Cortex of kidney (tissue), 1 donor: Measurements from ENCODE around the gene FAM78A.

ENCODE experiments used
- DNase-seq: peaks from one replicate; lab custom pipeline; 2025; lab: John Stamatoyannopoulos, UW

FAM78A gene, protein sequence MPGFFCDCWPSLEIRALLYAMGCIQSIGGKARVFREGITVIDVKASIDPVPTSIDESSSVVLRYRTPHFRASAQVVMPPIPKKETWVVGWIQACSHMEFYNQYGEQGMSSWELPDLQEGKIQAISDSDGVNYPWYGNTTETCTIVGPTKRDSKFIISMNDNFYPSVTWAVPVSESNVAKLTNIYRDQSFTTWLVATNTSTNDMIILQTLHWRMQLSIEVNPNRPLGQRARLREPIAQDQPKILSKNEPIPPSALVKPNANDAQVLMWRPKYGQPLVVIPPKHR

DNA sequence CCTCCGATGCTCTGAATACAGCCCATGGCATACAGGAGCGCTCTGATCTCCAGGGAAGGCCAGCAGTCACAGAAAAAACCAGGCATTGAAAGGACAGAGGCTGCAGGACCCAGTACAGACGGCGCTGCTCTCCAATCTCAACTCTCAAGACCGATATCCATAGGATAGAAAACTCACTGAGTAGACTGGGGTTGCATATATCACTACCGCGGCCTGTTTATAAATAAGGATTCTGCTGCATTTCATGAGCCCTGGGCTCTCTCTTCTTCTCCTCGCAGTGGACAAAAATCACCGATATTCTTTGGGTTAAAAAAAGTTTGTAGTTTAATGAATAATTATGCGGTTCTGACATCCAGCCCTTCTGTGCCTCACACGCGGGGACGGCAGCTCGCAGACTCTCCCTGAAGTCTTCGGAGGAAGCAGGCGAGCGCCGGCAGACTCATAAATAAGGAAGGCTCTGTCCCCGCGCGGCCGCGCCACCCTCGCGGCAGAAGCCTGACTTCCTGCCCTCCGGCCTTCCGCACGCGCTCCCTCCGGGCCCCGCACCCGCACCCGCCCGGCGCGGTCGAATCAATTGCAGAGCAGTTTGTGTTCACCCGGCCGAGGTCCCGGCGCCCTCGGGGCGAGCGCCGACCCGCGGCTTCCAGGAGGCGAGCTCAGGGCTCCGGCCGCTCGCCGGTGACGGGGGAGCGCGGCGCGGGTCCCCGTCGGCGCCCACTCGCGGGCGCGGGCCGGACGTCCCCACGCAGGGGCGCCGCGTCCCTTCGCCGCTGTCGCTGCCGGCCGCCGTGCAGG, at the start of gene FAM78A:
Gene FAM78A (minus strand): TSS at position 417 of the 795 bp plus-strand sequence. CDS start 331 bp downstream, at position 86.
- no peak for DNase-seq

DNA sequence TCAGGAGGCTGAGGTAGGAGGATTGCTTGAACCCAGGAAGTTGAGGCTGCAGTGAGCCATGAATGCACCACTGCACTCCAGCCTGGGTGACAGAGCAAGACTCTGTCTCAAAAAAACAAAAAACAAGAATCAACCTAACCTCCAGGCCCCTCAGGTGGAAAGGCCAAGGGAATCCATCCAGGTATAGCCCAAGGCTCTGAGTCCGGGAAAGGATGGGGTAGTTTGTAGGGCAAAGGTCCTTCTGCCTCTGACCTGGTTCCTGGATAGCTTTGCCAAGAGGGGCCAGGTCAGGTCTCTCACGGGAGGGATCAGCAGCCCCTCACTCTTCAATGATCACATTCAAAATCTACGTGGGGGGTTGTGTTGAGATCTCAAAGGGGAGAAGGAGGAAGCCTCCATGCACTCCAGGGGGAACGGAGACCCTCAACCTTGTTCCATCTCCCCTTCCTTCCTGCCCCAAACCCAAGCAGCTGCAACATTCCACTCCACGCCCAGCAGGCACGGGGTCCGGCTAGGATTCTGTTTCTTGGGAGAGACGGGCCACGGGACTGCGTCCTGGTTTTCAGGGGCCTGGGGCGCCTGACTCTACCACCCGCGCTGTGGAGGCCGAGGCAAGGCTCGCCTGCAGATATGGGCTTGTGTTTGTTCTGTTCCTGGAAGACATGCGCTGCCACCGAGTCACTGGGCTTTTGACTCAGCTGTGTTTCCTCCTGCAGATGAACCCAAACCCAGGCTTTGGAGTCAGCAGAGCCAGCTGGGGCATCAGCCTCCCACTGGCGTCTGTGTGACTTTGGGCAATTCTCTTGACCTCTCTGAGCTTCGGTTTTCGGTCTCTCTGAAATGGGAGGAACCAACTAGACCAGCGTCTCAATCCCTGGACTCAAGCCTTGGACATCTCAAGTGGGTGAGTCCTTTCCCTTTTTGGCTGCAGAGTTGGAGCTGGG, 48.7 kb upstream of the FAM78A start:
- no peak for DNase-seq

DNA sequence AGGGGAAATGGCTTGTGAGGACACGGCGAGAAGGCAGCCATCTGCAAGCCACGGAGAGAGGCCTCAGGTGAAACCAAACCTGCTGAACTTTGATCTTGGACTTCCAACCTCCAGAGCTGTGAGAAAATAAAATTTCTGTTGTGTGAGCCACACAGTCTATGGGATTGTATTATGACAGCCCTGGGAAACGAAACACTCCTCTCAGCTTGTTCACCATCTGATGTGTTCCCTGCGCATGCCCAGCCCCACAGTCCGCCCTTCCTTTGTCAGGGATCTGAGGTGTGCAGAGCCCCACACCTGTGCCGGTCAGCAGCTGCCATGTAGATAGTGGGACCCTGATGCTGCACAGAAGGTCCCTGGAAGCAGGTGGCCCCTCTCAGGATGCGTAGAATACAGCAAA, 47.3 kb upstream of the FAM78A start:
- no peak for DNase-seq

DNA sequence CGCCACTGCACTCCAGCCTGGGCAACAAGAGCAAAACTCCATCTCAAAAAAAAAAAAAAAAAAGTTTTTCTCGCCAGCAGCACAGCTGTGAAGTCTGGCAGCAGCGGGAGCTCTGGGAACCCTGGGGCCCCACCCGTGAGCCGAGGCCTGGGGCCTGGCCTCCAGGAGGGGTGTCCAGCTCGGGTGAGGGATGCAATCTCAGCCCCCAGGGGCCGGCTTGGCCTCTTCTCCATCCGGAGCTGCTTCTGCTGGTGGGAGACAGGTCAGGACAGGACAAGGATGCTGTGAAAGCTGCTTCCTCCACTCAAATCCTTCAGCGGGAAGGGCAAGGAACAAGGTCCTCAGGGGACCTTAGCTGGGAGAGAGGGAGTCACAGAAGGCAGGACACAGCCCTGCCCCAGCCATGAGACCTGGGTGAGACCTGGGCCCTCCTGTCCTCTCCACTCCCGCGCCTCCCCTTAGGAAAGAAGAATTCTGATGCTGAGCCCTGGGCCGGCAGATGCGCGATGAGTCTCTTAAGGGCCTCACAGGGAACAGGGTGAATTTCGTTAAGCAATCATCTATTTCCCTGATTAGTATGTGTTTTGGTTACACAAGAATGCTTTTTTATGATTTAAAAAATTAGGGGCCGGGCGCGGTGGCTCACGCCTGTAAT, 43.8 kb upstream of the FAM78A start:
- no peak for DNase-seq

DNA sequence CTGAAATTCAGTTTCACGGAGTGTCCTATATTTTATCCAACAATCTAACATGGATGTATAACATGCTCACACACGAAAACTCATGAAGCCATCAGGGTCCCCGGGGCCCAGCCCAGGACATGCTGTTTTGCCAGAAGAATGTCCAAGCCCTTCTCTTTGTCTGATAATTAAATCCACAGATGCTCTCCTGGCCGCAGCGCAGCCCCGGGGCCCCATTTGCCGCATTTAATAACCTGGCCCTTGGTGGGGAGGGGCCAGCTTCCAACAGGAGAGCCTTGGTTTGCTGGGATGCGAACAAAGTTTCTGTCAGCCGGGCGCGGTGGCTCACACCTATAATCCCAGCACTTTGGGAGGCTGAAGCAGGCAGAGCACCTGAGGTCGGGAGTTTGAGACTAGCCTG, 43.2 kb upstream of the FAM78A start:
- no peak for DNase-seq

DNA sequence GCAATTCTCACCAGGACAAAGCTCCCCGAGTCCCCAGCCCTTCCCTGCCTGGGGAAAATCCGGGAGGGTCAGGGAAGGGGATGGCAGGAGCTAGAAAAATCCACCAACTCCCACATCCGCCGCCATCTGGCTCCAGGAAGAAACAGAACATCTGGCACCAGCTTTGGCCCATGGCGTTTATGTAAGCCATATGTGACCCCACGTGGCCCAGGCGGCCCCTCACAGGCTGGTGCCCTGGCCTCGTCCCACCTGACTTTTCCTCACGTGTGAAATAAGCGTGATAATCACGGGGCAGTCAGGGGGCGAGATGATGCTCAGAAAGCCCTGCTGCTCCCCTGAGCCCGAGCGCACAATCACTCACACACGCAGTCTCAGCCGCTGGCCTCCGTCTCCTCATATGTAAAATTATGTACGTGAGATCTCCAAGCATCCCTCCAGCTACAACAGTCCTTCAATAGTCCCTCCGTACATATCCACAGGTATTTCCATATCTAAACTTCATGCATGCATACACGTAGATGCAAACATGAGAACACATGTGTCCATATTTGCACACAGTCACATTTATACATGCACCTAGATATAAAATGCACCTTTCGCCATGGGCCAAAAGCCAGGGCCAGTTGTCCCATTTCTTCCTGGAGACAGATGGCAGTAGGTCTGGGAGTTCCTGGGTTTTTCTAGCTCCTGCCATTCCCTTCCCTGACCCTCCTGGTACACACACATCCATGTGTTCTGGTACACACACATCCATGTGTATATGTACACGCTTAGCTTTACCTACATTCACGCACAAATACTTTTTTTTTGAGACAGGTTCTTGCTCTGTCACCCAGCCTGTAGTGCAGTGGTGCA, 42.1 kb upstream of the FAM78A start:
- no peak for DNase-seq

DNA sequence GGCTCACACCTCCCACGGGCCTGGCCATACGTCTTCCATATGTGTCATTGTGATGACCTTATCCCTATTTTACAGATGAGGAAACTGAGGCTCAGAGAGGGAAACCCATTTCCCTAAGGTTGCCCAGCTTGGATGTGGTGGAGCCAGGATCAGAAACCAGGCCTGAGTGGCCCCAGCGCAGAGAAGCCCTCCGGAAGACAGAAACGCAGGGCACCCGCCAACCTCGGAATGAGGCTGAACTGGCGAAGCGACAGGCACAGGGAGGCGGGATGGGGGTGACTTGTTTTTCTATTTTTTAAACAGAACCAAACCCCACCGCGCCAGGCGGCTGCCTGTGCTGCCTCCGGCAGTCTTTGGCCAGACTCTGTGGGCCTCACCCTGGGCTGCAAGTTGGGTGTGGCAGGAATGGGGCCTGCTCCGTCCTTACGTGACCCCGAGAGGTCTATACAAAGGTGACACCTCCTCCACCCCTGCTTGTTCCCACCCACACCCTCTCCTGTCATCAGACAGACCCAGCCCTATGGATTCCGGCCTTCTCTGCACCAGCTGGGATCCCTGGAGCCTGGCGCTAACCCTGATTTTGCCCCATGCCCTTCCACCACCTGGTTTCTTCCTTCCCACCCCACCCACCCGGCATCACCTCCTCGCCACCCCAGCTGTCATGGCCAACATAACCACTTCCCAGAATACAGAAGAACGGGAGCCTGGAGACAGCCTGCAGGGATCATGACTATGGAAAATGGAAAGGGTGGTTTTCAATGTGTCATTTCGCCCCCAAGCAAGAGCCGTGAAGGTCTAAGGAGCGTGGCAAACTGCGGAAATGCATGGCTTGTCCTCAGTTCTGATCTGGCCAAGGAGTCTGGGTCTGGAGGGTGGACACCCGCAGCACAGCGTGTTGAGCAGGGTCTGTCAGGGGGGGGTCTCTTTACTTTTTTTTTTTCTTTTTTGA, 36.8 kb upstream of the FAM78A start:
- DNase-seq: no peak

DNA sequence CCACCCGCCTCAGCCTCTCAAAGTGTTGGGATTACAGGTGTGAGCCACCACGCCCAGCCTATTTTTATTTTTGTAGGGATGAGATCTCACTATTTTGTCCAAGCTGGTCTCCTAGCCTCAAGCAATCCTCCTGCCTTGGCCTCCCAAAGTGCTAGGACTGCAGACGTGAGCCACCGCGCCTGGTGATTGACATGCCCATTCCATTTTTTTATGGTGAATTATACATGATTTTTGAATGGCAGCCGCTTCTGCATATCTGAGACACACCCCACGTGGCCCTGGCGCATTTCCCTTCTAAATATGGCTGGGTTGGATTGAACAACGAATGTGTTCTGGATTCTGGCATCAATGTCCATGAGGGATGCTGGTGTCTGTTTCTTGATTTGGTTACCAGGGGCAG, 35.9 kb upstream of the FAM78A start:
- DNase-seq: no peak

DNA sequence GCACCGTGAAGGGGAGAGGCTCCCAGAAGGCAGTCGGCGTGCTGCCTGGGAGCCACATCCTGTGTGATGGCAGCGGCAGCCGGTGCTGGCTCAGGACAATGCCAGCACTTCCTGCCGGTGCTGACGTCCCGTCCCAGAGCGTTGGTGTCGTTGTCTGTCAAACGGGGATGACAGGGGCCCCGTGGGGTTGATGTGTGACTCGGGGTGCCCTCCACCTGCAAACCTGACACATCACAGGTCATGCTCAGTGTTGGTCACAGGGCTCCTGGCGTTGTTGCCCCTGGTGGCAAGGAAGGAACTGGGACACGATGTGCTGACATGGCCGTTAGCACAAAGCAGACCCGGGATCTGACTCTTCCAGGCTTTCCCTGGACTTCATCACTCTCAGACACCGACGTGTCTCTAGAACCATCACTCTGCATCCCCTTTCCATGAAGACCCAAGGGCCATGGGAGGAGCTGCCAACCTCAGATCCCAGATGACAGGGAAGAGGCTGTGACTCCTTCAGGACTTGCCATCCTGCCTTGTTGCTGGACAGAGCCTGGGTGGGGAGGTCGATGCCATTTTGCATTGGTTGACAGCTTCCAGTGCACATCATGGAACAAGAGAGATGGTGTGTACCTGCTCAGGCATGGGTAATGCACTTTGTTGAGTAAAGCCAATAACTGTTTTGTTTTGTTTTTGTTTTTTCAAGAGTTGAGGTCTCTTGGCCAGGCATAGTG, 34.7 kb upstream of the FAM78A start:
- no peak for DNase-seq

DNA sequence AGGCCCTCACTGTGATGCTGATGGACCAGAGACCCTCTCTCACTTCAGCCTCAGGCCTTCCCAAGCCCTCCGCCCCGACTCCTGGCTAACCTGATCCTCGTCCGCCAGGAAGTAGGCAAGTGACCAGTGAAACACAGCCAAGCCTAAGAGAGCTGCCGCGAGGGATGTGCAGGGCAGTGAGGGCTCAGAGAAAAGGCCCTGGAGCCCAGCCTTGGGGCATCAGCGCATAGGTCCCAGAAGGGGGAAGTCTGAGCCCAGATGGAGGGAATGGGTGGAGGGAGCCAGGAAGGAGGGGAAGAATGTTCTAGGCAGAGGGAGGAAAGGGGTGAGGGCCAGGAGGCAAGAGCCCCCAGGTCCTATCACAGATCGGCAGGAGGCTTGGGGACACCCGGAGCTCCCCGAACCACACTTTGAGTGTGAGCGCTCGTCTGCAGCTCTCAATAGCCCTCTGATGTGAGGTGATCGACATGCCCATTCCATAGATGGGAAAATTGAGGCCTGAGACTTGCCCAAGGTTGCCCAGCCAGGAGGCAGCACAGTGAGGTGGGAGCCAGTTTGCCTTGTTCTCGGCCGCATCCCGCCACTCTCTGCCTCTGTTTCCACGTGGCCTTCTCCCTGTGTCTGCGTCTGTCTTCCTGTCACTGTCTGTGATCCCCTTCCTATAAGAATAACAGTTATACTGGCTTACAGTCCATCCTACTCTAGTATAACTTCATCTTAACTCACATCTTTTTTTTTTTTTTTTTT, 33.4 kb upstream of the FAM78A start:
- DNase-seq: no peak

DNA sequence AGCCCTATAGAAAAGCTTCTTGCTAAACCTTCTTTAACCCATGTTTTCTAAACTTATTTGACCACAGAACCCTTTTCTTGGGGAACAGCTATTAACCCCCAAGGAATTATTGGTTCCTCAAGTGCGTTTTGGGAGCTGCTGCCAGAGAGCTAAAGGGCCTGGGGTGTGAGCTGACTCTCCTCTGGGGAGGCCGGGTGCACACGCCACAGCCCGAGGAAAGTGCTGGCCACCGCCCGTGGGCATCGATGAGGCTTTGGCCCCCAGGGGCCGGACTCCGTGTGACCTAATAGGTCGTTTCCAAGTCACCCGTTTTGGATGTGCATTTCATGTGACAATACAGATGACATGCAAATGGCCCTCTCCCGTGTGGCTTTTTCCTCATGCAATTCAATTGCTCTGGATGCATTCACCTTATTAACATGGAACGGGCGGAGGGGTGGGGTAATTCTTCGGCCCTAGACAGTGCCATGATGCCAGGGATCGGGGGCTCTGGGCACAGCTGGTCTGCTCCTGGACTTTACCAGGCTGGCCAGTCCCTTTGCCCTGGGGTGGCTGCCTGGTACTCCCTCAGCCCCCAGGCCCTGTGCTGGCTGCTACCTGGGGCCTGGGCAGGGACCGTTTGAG, 32.7 kb upstream of the FAM78A start:
- DNase-seq: no peak

DNA sequence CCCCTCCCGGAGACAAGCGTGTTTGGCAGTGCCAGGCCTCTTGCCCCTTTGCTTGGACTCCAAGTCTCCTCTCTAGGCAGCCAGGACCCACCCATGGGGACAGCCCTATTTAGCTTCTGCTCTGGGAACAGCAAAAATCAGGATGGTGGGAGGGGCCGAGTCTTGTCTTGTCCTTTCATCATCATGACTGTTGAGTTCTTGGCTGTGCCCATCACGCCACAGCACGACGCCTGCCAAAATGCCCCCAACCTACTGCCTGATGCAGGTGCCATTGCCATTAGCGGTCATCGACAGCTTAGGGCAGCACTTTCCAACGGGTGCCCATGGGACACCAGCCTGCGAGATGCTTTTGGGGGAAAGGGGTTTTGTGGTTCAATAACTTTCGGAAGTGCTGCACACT, 32.1 kb upstream of the FAM78A start:
- DNase-seq: no peak

DNA sequence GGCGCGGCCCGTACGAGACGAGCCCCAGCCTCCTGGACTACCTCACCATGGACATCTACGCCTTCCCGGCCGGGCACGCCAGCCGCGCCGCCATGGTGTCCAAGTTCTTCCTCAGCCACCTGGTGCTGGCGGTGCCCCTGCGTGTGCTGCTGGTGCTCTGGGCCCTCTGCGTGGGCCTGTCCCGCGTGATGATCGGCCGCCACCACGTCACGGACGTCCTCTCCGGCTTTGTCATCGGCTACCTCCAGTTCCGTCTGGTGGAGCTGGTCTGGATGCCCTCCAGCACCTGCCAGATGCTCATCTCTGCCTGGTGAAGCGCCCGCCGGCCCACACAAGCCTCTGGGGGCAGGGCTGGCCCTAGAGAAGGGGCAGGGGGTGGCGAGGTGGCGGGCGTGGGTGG, 31.7 kb upstream of the FAM78A start:
- DNase-seq: no peak

DNA sequence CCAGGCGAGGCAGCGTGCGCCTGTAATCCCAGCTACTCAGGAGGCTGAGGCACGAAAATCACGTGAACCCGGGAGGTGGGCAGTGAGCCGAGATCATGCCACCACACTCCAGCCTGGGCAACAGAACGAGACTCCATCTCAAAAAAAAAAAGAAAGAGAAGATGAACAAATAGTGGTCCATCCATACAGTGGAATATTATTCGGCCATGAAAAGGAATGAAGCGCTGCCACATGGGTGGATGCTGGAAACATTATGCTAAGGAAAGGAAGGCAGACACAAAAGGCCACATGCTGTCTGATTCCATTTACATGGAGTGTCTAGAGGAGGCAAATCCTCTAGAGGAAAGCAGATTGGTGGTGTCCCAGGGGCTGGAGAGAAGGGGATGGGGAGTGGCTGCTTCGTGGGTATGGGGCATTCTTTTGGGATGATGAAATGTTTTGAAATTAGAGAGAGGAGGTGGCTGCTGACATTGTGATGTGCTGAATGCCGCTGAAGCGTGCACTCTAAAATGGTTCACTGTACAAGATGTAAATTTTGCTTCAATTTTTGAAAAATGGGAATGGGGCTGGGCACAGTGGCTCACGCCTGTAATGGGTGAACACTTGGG, 30.2 kb upstream of the FAM78A start:
- no peak for DNase-seq

DNA sequence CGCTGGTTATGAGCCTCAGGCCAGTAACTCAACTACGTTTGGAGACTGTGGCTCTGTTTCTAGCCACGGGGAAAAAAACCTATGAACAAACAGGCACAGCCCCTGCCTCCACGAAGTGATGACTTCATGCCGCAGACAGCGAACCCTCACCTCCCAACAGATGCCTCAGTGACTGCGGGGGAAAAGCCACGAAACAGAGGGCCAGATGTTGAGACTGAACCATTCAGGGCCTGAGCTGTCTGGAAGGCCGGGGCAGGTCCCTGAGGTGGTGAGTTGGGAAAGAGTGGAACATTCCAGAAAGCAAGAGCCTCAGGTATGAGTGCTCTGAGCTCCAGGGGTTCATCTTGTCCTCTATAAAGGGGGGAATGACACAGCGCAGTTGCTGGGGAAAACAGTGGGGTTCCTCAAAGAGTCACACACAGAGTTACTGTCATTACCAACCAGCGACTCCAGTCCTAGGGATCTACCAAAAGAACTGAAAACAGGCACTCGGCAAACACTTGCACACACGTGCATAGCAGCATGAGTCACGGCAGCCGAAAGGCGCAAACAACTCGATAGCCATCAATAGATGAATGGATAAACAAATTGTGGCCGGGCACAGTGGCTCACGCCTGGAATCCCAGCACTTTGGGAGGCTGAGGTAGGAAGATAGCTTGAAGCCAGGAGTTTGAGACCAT, 28.5 kb upstream of the FAM78A start:
- no peak for DNase-seq

DNA sequence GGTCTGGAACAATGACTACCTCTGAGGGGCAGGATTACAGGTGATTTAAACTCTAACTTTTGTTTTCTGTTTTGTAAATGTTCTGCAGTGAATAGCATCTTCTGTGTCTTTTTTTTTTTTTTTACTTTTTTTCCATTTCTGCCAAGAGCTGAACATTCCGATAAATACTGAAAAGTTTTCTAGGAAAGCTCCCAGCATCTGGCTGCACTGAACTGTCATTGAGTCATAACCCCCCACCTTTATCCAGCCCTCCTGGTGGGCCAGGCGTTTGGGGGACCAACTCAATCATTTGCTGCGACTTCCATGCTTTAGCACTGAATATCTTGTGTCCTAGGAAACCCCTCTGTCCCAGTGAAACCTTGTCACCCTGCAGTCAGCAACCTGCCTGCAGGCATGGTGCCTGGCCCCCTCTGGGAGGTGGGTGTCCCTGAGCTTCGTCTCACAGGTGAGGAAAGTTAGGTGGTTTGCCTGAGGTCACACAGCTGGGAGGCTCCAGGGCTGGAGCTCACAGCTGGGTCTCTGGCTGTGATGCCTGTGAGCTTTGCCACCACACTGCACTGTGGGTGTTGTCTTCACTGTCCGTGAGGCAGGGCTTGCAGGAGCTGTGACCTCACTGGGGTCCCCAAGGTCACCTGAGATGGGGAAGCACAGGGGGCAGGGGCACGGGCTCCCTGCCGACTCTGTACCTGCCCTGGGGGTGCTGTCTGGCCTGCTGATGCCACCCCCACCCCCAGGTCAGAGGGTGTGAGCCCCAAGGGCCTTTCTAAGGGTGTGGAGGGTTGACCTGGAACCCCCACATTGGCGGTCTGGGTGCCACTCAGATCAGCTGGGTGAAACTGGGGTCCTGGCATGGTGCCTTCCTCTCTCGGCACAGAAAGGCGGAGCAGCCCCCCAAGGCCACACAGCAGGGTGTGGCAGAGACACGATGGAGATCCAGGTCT, 27.3 kb upstream of the FAM78A start:
- no peak for DNase-seq
